SK-N-SH treated with all-trans-retinoic acid at 6 μM for 48 hours (cell line): ENCODE data around the gene EEF1AKMT4.

ENCODE experiments used
- ATAC-seq: fragments of 200-7000 bp; cut with Tn5 transposase; 3 replicates; pipeline ENCODE4 v1.9.1; 2020; ENCODE audit warnings: mild to moderate bottlenecking, moderate library complexity
- ARNTL ChIP-seq: fragments of 450-650 bp; formaldehyde crosslinking; IDR thresholded peaks from 2 replicates; pipeline ENCODE4 v1.5.0; 2020; ENCODE audit warnings: low read depth, mild to moderate bottlenecking, moderate library complexity, borderline replicate concordance
- BACH2 ChIP-seq: fragments of 250-450 bp; sonication (Bioruptor Pico); IDR thresholded peaks from 2 replicates; pipeline ENCODE4 v1.9.0; 2021; ENCODE audit warnings: mild to moderate bottlenecking, borderline replicate concordance
- CREB5 ChIP-seq: fragments of 250-450 bp; sonication (Bioruptor Pico); IDR thresholded peaks from 2 replicates; pipeline ENCODE4 v1.5.1; 2020; ENCODE audit warnings: low read depth, mild to moderate bottlenecking, moderate library complexity
- GLIS3 ChIP-seq: fragments of 250-450 bp; sonication (Bioruptor Pico); IDR thresholded peaks from 2 replicates; pipeline ENCODE4 v1.5.0; 2020; ENCODE audit warnings: mild to moderate bottlenecking, moderate library complexity
- ISL1 ChIP-seq: fragments of 250-450 bp; sonication (Bioruptor Pico); IDR thresholded peaks from 2 replicates; pipeline ENCODE4 v2.1.2; 2022; ENCODE audit warnings: mild to moderate bottlenecking, moderate library complexity
- OSR1 ChIP-seq: fragments of 250-450 bp; sonication (Bioruptor Pico); IDR thresholded peaks from 2 replicates; pipeline ENCODE4 v1.8.0; 2022; ENCODE audit warnings: moderate library complexity, mild to moderate bottlenecking, inconsistent platforms
- POU6F1 ChIP-seq: fragments of 250-450 bp; sonication (Bioruptor Pico); IDR thresholded peaks from 2 replicates; pipeline ENCODE4 v1.8.0; 2021; ENCODE audit warnings: low read depth, mild to moderate bottlenecking, moderate library complexity, borderline replicate concordance
- SNAI2 ChIP-seq: fragments of 250-450 bp; sonication (Bioruptor Pico); IDR thresholded peaks from 2 replicates; pipeline ENCODE4 v1.5.0; 2020; ENCODE audit warnings: mild to moderate bottlenecking, moderate library complexity
- TCF4 ChIP-seq: fragments of 250-450 bp; sonication (Bioruptor Pico); IDR thresholded peaks from 2 replicates; pipeline ENCODE4 v1.8.0; 2021; ENCODE audit warnings: mild to moderate bottlenecking, moderate library complexity, borderline replicate concordance
- TSHZ2 ChIP-seq: fragments of 250-450 bp; sonication (Bioruptor Pico); IDR thresholded peaks from 2 replicates; pipeline ENCODE4 v1.5.0; 2020; ENCODE audit warnings: mild to moderate bottlenecking, moderate library complexity
- ZC3H10 ChIP-seq: fragments of 250-450 bp; sonication (Bioruptor Pico); IDR thresholded peaks from 2 replicates; pipeline ENCODE4 v1.5.1; 2021; ENCODE audit warnings: mild to moderate bottlenecking, moderate library complexity
- ZFP3 ChIP-seq: fragments of 250-450 bp; sonication (Bioruptor Pico); IDR thresholded peaks from 2 replicates; pipeline ENCODE4 v1.5.0; 2020; ENCODE audit warnings: mild to moderate bottlenecking, moderate library complexity
- ZFP30 ChIP-seq: fragments of 450-650 bp; formaldehyde crosslinking; IDR thresholded peaks from 2 replicates; pipeline ENCODE4 v1.5.0; 2022; ENCODE audit warnings: mild to moderate bottlenecking, moderate library complexity
- ZNF565 ChIP-seq: fragments of 450-650 bp; formaldehyde crosslinking; conservative IDR thresholded peaks from 2 replicates; pipeline ENCODE4 v1.5.0; 2020; ENCODE audit warnings: low read depth, mild to moderate bottlenecking, moderate library complexity
- ZNF70 ChIP-seq: fragments of 450-650 bp; formaldehyde crosslinking; IDR thresholded peaks from 2 replicates; pipeline ENCODE4 v1.5.0; 2020; ENCODE audit warnings: mild to moderate bottlenecking, moderate library complexity
- ZNF8 ChIP-seq: fragments of 450-650 bp; formaldehyde crosslinking; IDR thresholded peaks from 2 replicates; pipeline ENCODE4 v1.5.0; 2020; ENCODE audit warnings: mild to moderate bottlenecking, moderate library complexity
- TF ChIP-seq, protein P1 (sequence below): fragments of 250-450 bp; sonication (Bioruptor Pico); IDR thresholded peaks from 2 replicates; pipeline ENCODE4 v1.8.0; 2020; ENCODE audit warnings: mild to moderate bottlenecking, moderate library complexity, borderline replicate concordance

The EEF1AKMT4 gene

DNA sequence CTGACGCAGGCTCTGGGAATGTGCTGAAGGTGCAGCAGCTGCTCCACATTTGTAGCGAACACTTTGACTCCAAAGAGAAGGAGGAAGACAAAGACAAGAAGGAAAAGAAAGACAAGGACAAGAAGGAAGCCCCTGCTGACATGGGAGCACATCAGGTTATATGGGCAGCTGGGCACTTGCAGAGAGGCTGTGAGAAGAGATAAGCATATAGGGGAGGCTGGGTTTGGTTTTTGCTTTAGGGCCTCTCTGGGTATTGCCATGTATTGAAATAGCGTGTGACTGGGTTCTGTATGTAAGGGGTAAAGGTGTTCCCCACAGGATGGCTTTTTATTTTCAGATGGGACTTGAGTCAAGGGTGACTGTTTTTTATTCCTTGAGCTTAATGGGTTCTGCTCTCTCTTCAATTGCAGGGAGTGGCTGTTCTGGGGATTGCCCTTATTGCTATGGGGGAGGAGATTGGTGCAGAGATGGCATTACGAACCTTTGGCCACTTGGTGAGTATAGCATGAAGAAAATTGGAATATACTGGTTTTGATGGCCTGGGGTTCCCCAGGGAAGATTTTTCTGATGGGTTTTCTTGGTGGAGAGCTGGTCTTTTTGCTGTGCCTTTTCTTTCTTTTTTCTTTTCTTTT lies 57.0 kb downstream of the EEF1AKMT4 start:
- TF ChIP-seq ISL1 (CRISPR knock-in tag) = no peak
- TF ChIP-seq ZFP3 = no peak
- no peak for TF ChIP-seq TCF4 (CRISPR knock-in tag)
- no peak for TF ChIP-seq TSHZ2
- no peak for TF ChIP-seq OSR1 (CRISPR knock-in tag)
- no peak for TF ChIP-seq ZNF8 (CRISPR knock-in tag)
- TF ChIP-seq, protein P1, sequence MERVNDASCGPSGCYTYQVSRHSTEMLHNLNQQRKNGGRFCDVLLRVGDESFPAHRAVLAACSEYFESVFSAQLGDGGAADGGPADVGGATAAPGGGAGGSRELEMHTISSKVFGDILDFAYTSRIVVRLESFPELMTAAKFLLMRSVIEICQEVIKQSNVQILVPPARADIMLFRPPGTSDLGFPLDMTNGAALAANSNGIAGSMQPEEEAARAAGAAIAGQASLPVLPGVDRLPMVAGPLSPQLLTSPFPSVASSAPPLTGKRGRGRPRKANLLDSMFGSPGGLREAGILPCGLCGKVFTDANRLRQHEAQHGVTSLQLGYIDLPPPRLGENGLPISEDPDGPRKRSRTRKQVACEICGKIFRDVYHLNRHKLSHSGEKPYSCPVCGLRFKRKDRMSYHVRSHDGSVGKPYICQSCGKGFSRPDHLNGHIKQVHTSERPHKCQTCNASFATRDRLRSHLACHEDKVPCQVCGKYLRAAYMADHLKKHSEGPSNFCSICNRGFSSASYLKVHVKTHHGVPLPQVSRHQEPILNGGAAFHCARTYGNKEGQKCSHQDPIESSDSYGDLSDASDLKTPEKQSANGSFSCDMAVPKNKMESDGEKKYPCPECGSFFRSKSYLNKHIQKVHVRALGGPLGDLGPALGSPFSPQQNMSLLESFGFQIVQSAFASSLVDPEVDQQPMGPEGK (CRISPR knock-in tag) = no peak
- no peak for TF ChIP-seq ZNF565
- no peak for TF ChIP-seq ZC3H10 (CRISPR knock-in tag)
- no peak for TF ChIP-seq POU6F1 (CRISPR knock-in tag)
- TF ChIP-seq GLIS3 (CRISPR knock-in tag) = no peak
- no peak for TF ChIP-seq BACH2
- no peak for TF ChIP-seq ZNF70 (CRISPR knock-in tag)
- TF ChIP-seq SNAI2 (CRISPR knock-in tag) = no peak
- TF ChIP-seq ARNTL (CRISPR knock-in tag) = no peak
- no peak for ATAC-seq

DNA sequence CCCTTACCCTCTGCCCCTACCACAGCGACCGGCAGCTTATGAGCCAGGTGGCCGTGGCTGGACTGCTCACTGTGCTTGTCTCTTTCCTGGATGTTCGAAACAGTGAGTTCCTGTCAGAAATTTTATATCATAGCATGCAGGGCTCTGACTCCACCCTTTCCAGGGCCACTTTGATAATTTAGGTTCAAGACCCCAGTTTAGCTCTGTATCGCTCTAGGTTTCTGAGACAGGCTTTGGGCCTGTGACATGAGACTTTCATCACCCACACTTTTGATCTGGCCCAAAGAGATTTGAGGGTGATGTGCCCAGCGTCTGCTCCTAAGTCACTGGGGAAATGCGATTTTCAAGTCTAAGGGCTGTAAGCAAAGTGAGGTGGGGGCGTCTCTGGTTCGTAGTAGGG lies 58.4 kb downstream of the EEF1AKMT4 start:
- ATAC-seq = no peak
- TF ChIP-seq ZFP30 (no peak), TCF4 (CRISPR knock-in tag) (no peak), ISL1 (CRISPR knock-in tag) (no peak), CREB5 (CRISPR knock-in tag) (no peak), ZC3H10 (CRISPR knock-in tag) (no peak), ARNTL (CRISPR knock-in tag) (no peak), POU6F1 (CRISPR knock-in tag) (no peak)
